K562 (cell line): ENCODE measurements around the gene TPCN1. TPM values are rescaled to one million over a fixed set of nuclear protein-coding genes. Genes with fewer than 3 reads are reported as not detected.

Source experiments
- ATAC-seq: fragments of 200-7000 bp; cut with Tn5 transposase; 3 replicates; pipeline ENCODE4 v1.9.1; 2020; ENCODE audit warnings: moderate library complexity
- BruUV-seq: library from RNA; stranded (reverse); fragments of 400-500 nt; replicated peaks from 2 replicates; lab custom pipeline; 2021; lab: Mats Ljungman, UMichigan
- CTCF ChIA-PET: fragments of 300-600 bp; formaldehyde crosslinking; extraction: SDS; loops from one replicate; lab custom pipeline; 2021; ENCODE audit warnings: low intra/inter-chr PET ratio; lab: Yijun Ruan, JAX
- POLR2A ChIA-PET: fragments of 300-600, 350-650 bp; sonication (Branson Sonifier 250); formaldehyde crosslinking; extraction: SDS; loops from one replicate; lab custom pipeline; 2021; ENCODE audit warnings: antibody characterized with exemption, inconsistent platforms; lab: Yijun Ruan, JAX
- DNase-seq, 4 experiments: peaks; one replicate each; pipeline versions ENCODE4 v3.0.0 to v3.0.0-alpha.2; 2011 to 2018; ENCODE audit warnings: low spot score in 3 of 4, mixed read lengths in 3 of 4; ENCODE audit errors: extremely low read depth in 1 of 4
- FAIRE-seq: peaks from 2 replicates; lab custom pipeline; 2011; peaks lifted over from hg19 to GRCh38; lab: Jason Lieb, UNC
- H2AFZ ChIP-seq: 2 replicates; pipeline ENCODE4 v1.6.0; 2011; ENCODE audit warnings: low read depth, low read length, control low read depth, inconsistent platforms
- H3K27ac ChIP-seq: fragments of 200-600 bp; 3 replicates; pipeline ENCODE4 v1.8.0; 2011; ENCODE audit warnings: low read depth, mild to moderate bottlenecking, control low read depth, inconsistent platforms, low read length, moderate library complexity, mixed read lengths; ENCODE audit errors: extremely low read depth
- H3K27me3 ChIP-seq, 2 experiments: fragments of 300-600 bp in 1 of 2; 2 replicates in 1 of 2; 3 replicates in 1 of 2; pipeline versions ENCODE4 v1.6.0 to v1.8.0; 2011; ENCODE audit warnings: inconsistent platforms in 2 of 2, low read length in 2 of 2, mild to moderate bottlenecking in 1 of 2, mixed read lengths in 1 of 2, moderate library complexity in 1 of 2; ENCODE audit not compliant: control insufficient read depth in 2 of 2, insufficient read depth in 2 of 2
- H3K36me3 ChIP-seq: fragments of 300-600 bp; 3 replicates; pipeline ENCODE4 v1.8.0; 2011; ENCODE audit warnings: mild to moderate bottlenecking, low read length, inconsistent platforms; ENCODE audit not compliant: control insufficient read depth, insufficient read depth
- H3K4me1 ChIP-seq, 2 experiments: fragments of 200-600 bp in 1 of 2; replicated peaks in 1 of 2; 2 replicates in 1 of 2; 3 replicates in 1 of 2; pipeline versions ENCODE4 v1.5.1 to v1.8.0; 2011; ENCODE audit warnings: inconsistent platforms in 2 of 2, low read length in 2 of 2, mild to moderate bottlenecking in 1 of 2, mixed read lengths in 1 of 2, moderate library complexity in 1 of 2; ENCODE audit not compliant: control insufficient read depth in 2 of 2, insufficient read depth in 2 of 2
- H3K4me2 ChIP-seq: 2 replicates; pipeline ENCODE4 v1.6.1; 2011; ENCODE audit warnings: low read length, control low read depth, inconsistent platforms, mixed read lengths; ENCODE audit not compliant: insufficient read depth
- H3K4me3 ChIP-seq: fragments of 200-600 bp; sonication (generic), shearing (Covaris generic); 2 replicates; pipeline ENCODE4 v1.5.1; 2016; ENCODE audit warnings: control low read depth, inconsistent platforms
- H3K79me2 ChIP-seq: fragments of 200-600 bp; 3 replicates; pipeline ENCODE4 v1.8.0; 2011; ENCODE audit warnings: low read length, inconsistent platforms; ENCODE audit not compliant: control insufficient read depth, insufficient read depth
- H3K9ac ChIP-seq, 2 experiments: 2 replicates each; pipeline versions ENCODE4 v1.6.0 to v1.6.1; 2011; ENCODE audit warnings: low read depth in 2 of 2, low read length in 2 of 2, control low read depth in 1 of 2, inconsistent platforms in 1 of 2, mild to moderate bottlenecking in 1 of 2, mixed read lengths in 1 of 2; ENCODE audit not compliant: insufficient read depth in 1 of 2
- H3K9me1 ChIP-seq: one replicate; pipeline ENCODE4 v1.6.0; 2011; ENCODE audit warnings: inconsistent platforms, mild to moderate bottlenecking, low read length, moderate library complexity; ENCODE audit not compliant: control insufficient read depth, insufficient read depth
- H3K9me3 ChIP-seq: replicated peaks from 2 replicates; pipeline ENCODE4 v1.5.1; 2011; ENCODE audit warnings: low read depth, low read length, inconsistent platforms; ENCODE audit not compliant: control insufficient read depth, insufficient read depth
- H4K20me1 ChIP-seq: replicated peaks from 2 replicates; pipeline ENCODE4 v1.6.1; 2011; ENCODE audit warnings: low read length, inconsistent platforms, mixed read lengths; ENCODE audit not compliant: control insufficient read depth, insufficient read depth
- CBX3 ChIP-seq, 2 experiments: IDR thresholded peaks; 1 replicate in 1 of 2; 2 replicates in 1 of 2; pipeline ENCODE4 v1.6.1; 2012; ENCODE audit warnings: inconsistent platforms in 2 of 2, low read length in 2 of 2, borderline replicate concordance in 1 of 2, control low read depth in 1 of 2
- FOXJ3 ChIP-seq: sonication (generic); formaldehyde crosslinking; IDR thresholded peaks from 2 replicates; pipeline ENCODE4 v1.4.0; 2020; ENCODE audit warnings: mild to moderate bottlenecking, missing genetic modification reagents
- NR1H2 ChIP-seq: sonication (generic); formaldehyde crosslinking; IDR thresholded peaks from 2 replicates; pipeline ENCODE4 v1.4.0; 2020; ENCODE audit warnings: mild to moderate bottlenecking, missing genetic modification reagents
- PML ChIP-seq: IDR thresholded peaks from 2 replicates; pipeline ENCODE4 v1.6.1; 2012; ENCODE audit warnings: low read length, inconsistent platforms
- POLR2G ChIP-seq: fragments of 200-400 bp; formaldehyde crosslinking; IDR thresholded peaks from 2 replicates; pipeline ENCODE4 v1.6.1; 2017; ENCODE audit warnings: low read depth, mild to moderate bottlenecking, antibody characterized with exemption, low read length, moderate library complexity
- RBBP5 ChIP-seq: fragments of 200-600 bp; sonication (generic); IDR thresholded peaks from 2 replicates; pipeline ENCODE4 v1.6.1; 2012; ENCODE audit warnings: borderline replicate concordance, mild to moderate bottlenecking, low read length, control low read depth, inconsistent platforms; ENCODE audit not compliant: insufficient read depth, poor library complexity, severe bottlenecking
- ZNF274 ChIP-seq: IDR thresholded peaks from 2 replicates; pipeline ENCODE4 v1.6.1; 2011; ENCODE audit warnings: low read depth, mild to moderate bottlenecking, low read length, moderate library complexity, borderline replicate concordance
- ZNF75A ChIP-seq: fragments of 450-650 bp; formaldehyde crosslinking; IDR thresholded peaks from 2 replicates; pipeline ENCODE4 v1.4.0; 2020; ENCODE audit warnings: mild to moderate bottlenecking
- WGBS: fragments of 100-300 bp; shearing (Covaris generic); methylation state at CpG from one replicate; pipeline ENCODE4 v1.1.6; 2016; ENCODE audit warnings: low coverage, mixed read lengths; ENCODE audit not compliant: insufficient coverage; ENCODE audit errors: missing lambda C conversion rate; 5-methylcytosine and 5-hydroxymethylcytosine counted together
- in situ Hi-C: fragments of 300-500 bp; cut with MboI; formaldehyde crosslinking; loops from 4 replicates; pipeline ENCODE4 v1.15.0; 2018; ENCODE audit warnings: inconsistent platforms, mixed read lengths
- intact Hi-C: fragments of 100-400 bp; cut with micrococcal nuclease; formaldehyde crosslinking; loops from 2 replicates; pipeline ENCODE4 v1.14.2; 2022
- polyA plus RNA-seq, 8 experiments: library from polyadenylated mRNA; depleted of rRNA in 4 of 8; stranded (reverse) in 5 of 8; unstranded in 3 of 8; fragments of >200 nt; fragmentation: Nextera tagmentation in 2 of 8; fragmentation: Illumina TruSeq in 1 of 8; extraction: Ambion mirVana in 2 of 8; extraction: Trizol in 1 of 8; gene quantifications; 2 replicates each; pipeline versions ENCODE4 v1.2.1 to v1.2.3, GENCODE V29; 2011 to 2014; ENCODE audit warnings: inconsistent platforms in 1 of 8, missing spikeins in 1 of 8
- total RNA-seq, 7 experiments: library from RNA; depleted of rRNA in 6 of 7; stranded (reverse); fragments of >200 nt in 6 of 7; fragmentation: Illumina TruSeq in 2 of 7; extraction: Trizol in 2 of 7; gene quantifications; 2 replicates each; pipeline versions ENCODE4 v1.2.1 to v1.2.3, GENCODE V29; 2011 to 2021; ENCODE audit warnings: low replicate concordance in 1 of 7
- TF ChIP-seq, protein P1 (sequence below): sonication (generic); formaldehyde crosslinking; IDR thresholded peaks from 2 replicates; pipeline ENCODE4 v1.8.1; 2023; ENCODE audit warnings: mild to moderate bottlenecking, missing genetic modification reagents
- TF ChIP-seq, protein P2 (sequence below): fragments of 250-450 bp; sonication (Bioruptor Pico); IDR thresholded peaks from 2 replicates; pipeline ENCODE4 v1.4.0; 2020; ENCODE audit warnings: mild to moderate bottlenecking, moderate library complexity, borderline replicate concordance
- TF ChIP-seq, protein P3 (sequence below): sonication (generic); formaldehyde crosslinking; IDR thresholded peaks from 2 replicates; pipeline ENCODE4 v1.8.1; 2023; ENCODE audit warnings: mild to moderate bottlenecking, missing genetic modification reagents
- TF ChIP-seq, protein P4 (sequence below): sonication (generic); formaldehyde crosslinking; IDR thresholded peaks from 2 replicates; pipeline ENCODE4 v1.8.0; 2022; ENCODE audit warnings: missing genetic modification reagents, mild to moderate bottlenecking, borderline replicate concordance

TPCN1 gene
- total and polyA plus RNA-seq, 9 of the 15 experiments (the other 6 are each of a cell fraction or from before 2014, with no cell fraction given): 0.80 to 23.8 (median 7.4) TPM

DNA sequence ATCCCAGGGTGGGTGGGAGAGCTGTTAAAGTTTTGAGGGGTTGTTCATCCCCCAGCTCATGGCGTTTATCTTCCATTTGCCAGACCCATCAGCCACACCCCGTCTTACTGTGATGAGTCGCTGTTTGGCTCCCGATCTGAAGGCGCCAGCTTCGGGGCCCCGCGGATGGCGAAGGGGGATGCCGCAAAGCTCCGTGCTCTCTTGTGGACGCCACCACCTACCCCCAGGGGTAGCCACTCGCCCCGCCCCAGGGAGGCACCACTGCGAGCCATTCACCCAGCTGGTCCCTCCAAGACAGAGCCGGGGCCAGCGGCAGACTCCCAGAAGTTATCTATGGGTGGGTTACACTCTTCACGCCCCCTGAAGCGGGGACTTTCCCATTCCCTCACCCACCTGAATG lies 30.0 kb upstream of the TPCN1 start:
- POLR2A ChIA-PET: interaction anchor here (0.6 kb wide), 2 partner anchors 38 to 132 kb away, joined by 3 read pairs; no protein-coding TSS in a partner anchor
- no peaks in the 10 kb centered on the region for H3K9me3 ChIP-seq
- H3K9ac ChIP-seq: peak overlapping the region in 1 of 2 experiments; percentile 30; a peak in 1 of 4 replicates
- H3K79me2 ChIP-seq: peaks cover 19% of the 10 kb centered on the region
- no peak; the same call in 1 of the 3 replicates for ATAC-seq
- H3K27ac ChIP-seq: no peak overlapping the region
- no peak for FAIRE-seq
- H4K20me1 ChIP-seq: no peaks in the 10 kb centered on the region
- peak overlapping the region; percentile 46; the same call in 1 of the 2 replicates for H3K4me2 ChIP-seq
- CTCF ChIA-PET: no interaction called here
- 66% methylated on average over 16 of the region's 19 CpGs for WGBS
- in situ Hi-C loops: loop anchor here (10.0 to 25.0 kb wide), 2 partner anchors 221 to 454 kb away; partner anchors contain the start of genes SDS and SDSL
- peak in 3 of 4 experiments; percentile 39 to 42 (median 39) for DNase-seq
- peaks cover 50% of the 10 kb centered on the region for H3K36me3 ChIP-seq
- no peaks in the 10 kb centered on the region for H3K9me1 ChIP-seq
- peaks cover 25 to 39% of the 10 kb centered on the region in 2 experiments for H3K4me1 ChIP-seq
- intact Hi-C loops: no loop called here
- no TSS peak for BruUV-seq
- H3K27me3 ChIP-seq: no peaks in the 10 kb centered on the region
- H3K4me3 ChIP-seq: no peak overlapping the region
- H2AFZ ChIP-seq: 0 out of 2 replicates have a peak overlapping the region, but pooled peaks have one; percentile 25
- TF ChIP-seq ZNF274 (no peak), PML (no peak), CBX3 (IDR thresholded peaks at IDR 0.05; ENCODE audit: borderline replicate concordance in 1 of 2, low read length in 2 of 2) (0 out of 3 replicates have a peak, but pooled peaks of 1 of the 2 experiments have one; percentile 3), NR1H2 (no peak), ZNF75A (CRISPR knock-in tag) (no peak), POLR2G (peak; percentile 45; the same call in 1 of the 2 replicates), RBBP5 (no peak), FOXJ3 (CRISPR knock-in tag) (no peak)
- TF ChIP-seq, protein P1, sequence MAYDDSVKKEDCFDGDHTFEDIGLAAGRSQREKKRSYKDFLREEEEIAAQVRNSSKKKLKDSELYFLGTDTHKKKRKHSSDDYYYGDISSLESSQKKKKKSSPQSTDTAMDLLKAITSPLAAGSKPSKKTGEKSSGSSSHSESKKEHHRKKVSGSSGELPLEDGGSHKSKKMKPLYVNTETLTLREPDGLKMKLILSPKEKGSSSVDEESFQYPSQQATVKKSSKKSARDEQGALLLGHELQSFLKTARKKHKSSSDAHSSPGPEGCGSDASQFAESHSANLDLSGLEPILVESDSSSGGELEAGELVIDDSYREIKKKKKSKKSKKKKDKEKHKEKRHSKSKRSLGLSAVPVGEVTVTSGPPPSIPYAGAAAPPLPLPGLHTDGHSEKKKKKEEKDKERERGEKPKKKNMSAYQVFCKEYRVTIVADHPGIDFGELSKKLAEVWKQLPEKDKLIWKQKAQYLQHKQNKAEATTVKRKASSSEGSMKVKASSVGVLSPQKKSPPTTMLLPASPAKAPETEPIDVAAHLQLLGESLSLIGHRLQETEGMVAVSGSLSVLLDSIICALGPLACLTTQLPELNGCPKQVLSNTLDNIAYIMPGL (CRISPR knock-in tag): no peak
- TF ChIP-seq, protein P2, sequence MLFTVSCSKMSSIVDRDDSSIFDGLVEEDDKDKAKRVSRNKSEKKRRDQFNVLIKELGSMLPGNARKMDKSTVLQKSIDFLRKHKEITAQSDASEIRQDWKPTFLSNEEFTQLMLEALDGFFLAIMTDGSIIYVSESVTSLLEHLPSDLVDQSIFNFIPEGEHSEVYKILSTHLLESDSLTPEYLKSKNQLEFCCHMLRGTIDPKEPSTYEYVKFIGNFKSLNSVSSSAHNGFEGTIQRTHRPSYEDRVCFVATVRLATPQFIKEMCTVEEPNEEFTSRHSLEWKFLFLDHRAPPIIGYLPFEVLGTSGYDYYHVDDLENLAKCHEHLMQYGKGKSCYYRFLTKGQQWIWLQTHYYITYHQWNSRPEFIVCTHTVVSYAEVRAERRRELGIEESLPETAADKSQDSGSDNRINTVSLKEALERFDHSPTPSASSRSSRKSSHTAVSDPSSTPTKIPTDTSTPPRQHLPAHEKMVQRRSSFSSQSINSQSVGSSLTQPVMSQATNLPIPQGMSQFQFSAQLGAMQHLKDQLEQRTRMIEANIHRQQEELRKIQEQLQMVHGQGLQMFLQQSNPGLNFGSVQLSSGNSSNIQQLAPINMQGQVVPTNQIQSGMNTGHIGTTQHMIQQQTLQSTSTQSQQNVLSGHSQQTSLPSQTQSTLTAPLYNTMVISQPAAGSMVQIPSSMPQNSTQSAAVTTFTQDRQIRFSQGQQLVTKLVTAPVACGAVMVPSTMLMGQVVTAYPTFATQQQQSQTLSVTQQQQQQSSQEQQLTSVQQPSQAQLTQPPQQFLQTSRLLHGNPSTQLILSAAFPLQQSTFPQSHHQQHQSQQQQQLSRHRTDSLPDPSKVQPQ: no peak
- TF ChIP-seq, protein P3, sequence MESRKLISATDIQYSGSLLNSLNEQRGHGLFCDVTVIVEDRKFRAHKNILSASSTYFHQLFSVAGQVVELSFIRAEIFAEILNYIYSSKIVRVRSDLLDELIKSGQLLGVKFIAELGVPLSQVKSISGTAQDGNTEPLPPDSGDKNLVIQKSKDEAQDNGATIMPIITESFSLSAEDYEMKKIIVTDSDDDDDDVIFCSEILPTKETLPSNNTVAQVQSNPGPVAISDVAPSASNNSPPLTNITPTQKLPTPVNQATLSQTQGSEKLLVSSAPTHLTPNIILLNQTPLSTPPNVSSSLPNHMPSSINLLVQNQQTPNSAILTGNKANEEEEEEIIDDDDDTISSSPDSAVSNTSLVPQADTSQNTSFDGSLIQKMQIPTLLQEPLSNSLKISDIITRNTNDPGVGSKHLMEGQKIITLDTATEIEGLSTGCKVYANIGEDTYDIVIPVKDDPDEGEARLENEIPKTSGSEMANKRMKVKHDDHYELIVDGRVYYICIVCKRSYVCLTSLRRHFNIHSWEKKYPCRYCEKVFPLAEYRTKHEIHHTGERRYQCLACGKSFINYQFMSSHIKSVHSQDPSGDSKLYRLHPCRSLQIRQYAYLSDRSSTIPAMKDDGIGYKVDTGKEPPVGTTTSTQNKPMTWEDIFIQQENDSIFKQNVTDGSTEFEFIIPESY (CRISPR knock-in tag): peak; percentile 74
- TF ChIP-seq, protein P4, sequence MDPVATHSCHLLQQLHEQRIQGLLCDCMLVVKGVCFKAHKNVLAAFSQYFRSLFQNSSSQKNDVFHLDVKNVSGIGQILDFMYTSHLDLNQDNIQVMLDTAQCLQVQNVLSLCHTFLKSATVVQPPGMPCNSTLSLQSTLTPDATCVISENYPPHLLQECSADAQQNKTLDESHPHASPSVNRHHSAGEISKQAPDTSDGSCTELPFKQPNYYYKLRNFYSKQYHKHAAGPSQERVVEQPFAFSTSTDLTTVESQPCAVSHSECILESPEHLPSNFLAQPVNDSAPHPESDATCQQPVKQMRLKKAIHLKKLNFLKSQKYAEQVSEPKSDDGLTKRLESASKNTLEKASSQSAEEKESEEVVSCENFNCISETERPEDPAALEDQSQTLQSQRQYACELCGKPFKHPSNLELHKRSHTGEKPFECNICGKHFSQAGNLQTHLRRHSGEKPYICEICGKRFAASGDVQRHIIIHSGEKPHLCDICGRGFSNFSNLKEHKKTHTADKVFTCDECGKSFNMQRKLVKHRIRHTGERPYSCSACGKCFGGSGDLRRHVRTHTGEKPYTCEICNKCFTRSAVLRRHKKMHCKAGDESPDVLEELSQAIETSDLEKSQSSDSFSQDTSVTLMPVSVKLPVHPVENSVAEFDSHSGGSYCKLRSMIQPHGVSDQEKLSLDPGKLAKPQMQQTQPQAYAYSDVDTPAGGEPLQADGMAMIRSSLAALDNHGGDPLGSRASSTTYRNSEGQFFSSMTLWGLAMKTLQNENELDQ: no peak
